ENCODE measurements around the gene PM20D2. TPM values are rescaled to one million over a fixed set of nuclear protein-coding genes. Genes with fewer than 3 reads are reported as not detected.

Gene PM20D2
- total and polyA plus RNA-seq, 9 donors = 10.0 to 32.0 (median 25.6) TPM

GRCh38 chr6:89200706-89201215, 54.9 kb downstream of the PM20D2 start:
- Histone ChIP-seq H3K36me3 (no peaks in the 10 kb centered on the region), H3K27me3 (no peaks in the 10 kb centered on the region), H3K4me1 (ENCODE audit: insufficient read depth) (no peaks in the 10 kb centered on the region), H3K27ac (no peak overlapping the region), H3K9me3 (no peaks in the 10 kb centered on the region), H3K4me3 (no peak overlapping the region)
- intact Hi-C loops (cut with DNase I) = no loop called here
- DNase-seq = no peak
- no peak for TF ChIP-seq CTCF (IDR thresholded peaks at IDR 0.05)
- WGBS, 3 donors = 79 to 81% (median 79%) methylated on average over 7 of the region's 7 CpGs

- Histone ChIP-seq H3K27ac (no peak overlapping the region), H3K9me3 (no peaks in the 10 kb centered on the region), H3K36me3 (no peaks in the 10 kb centered on the region), H3K4me1 (ENCODE audit: insufficient read depth) (no peaks in the 10 kb centered on the region), H3K4me3 (no peak overlapping the region), H3K27me3 (no peaks in the 10 kb centered on the region)
- intact Hi-C loops (cut with DNase I) = no loop called here
- TF ChIP-seq CTCF (IDR thresholded peaks at IDR 0.05) (no peak), POLR2A (IDR thresholded peaks at IDR 0.05) (no peak), EP300 (IDR thresholded peaks at IDR 0.05) (no peak)
- no peak for DNase-seq
- 83 to 91% (median 91%) methylated on average over 11 of the region's 11 CpGs for WGBS, 3 donors
Measured at GRCh38 chr6:89204096-89204495, 58.2 kb downstream of the PM20D2 start.

- DNase-seq = no peak
- Histone ChIP-seq H3K4me3 (no peak overlapping the region), H3K27ac (no peak overlapping the region)
Measured at GRCh38 chr6:89205819-89206218, 60.0 kb downstream of the PM20D2 start.

GRCh38 chr6:89208551-89208950, 62.7 kb downstream of the PM20D2 start:
- Histone ChIP-seq H3K4me1 (ENCODE audit: insufficient read depth) (no peaks in the 10 kb centered on the region), H3K27ac (no peak overlapping the region), H3K27me3 (no peaks in the 10 kb centered on the region), H3K36me3 (no peaks in the 10 kb centered on the region), H3K9me3 (no peaks in the 10 kb centered on the region), H3K4me3 (no peak overlapping the region)
- TF ChIP-seq EP300 (IDR thresholded peaks at IDR 0.05) (no peak), POLR2A (IDR thresholded peaks at IDR 0.05) (no peak), CTCF (IDR thresholded peaks at IDR 0.05) (no peak)
- DNase-seq = no peak
- WGBS, 3 donors = 63 to 76% (median 66%) methylated on average over 4 of the region's 4 CpGs
- intact Hi-C loops (cut with DNase I) = no loop called here

More at GRCh38 chr6:89205819-89206218, 60.0 kb downstream of the PM20D2 start:
- no peaks in the 10 kb centered on the region for H3K4me1 ChIP-seq (ENCODE audit: insufficient read depth)
- no peaks in the 10 kb centered on the region for H3K9me3 ChIP-seq
- no peaks in the 10 kb centered on the region for H3K36me3 ChIP-seq
- no peaks in the 10 kb centered on the region for H3K27me3 ChIP-seq
- TF ChIP-seq CTCF (IDR thresholded peaks at IDR 0.05) = no peak
- no peak for TF ChIP-seq EP300 (IDR thresholded peaks at IDR 0.05)
- intact Hi-C loops (cut with DNase I) = no loop called here
- 74 to 83% (median 79%) methylated on average over 4 of the region's 4 CpGs for WGBS, 3 donors
